ENCODE results near the gene LCLAT1. TPM values are rescaled to one million over a fixed set of nuclear protein-coding genes. Genes with fewer than 3 reads are reported as not detected.

LCLAT1 gene
- total RNA-seq, 1 experiment from 2014 or later, result 32.9 TPM

DNA sequence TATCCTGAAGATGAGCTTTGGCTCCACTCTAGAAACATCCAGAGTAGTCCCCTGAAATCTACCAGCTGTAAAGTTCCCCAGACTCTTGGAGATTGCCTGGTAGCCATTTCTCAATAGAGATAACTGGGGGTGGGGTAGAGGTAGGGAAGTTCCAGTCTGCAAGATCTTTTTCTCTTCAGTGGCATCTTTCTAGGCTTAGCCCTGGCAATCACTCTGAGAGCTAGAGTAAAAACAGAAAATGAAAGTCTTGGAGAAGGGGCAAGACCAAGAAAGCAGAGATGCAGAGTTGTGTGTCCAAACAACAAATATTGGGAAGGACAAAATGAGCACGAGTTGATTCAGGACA, 41.8 kb upstream of the LCLAT1 start:
- no peak overlapping the region for H3K4ac ChIP-seq (ENCODE audit: low read depth, low read length)
- no peaks in the 10 kb centered on the region for H4K20me1 ChIP-seq (ENCODE audit: control insufficient read depth, insufficient read depth, insufficient read length)
- H3K79me1 ChIP-seq (ENCODE audit: insufficient read depth, low read depth, low read length, poor library complexity, severe bottlenecking), result no peaks in the 10 kb centered on the region
- H3K27ac ChIP-seq (ENCODE audit: insufficient read length, low read depth, low read length), result no peak overlapping the region
- DNase-seq, result no peak
- H2AK5ac ChIP-seq (ENCODE audit: insufficient read length, low read length), result no peak overlapping the region
- peaks cover 0 to 9% (median 5%) of the 10 kb centered on the region in 3 experiments; a peak in 3 of 7 replicates for H3K36me3 Mint-ChIP-seq (ENCODE audit: insufficient read depth in 1 of 3, low read depth in 3 of 3)
- H4K91ac ChIP-seq (ENCODE audit: insufficient read length, low read depth, low read length), result no peak overlapping the region
- no peak overlapping the region for H4K5ac ChIP-seq (ENCODE audit: insufficient read length, low read depth, low read length)
- H3K9ac ChIP-seq (ENCODE audit: extremely low read depth, insufficient read length, low read length), result no peak overlapping the region
- no peak overlapping the region for H3K56ac ChIP-seq (ENCODE audit: insufficient read length, low read depth, low read length)
- no peak overlapping the region; a peak in 1 of 7 replicates for H3K27ac Mint-ChIP-seq
- H3K4me2 ChIP-seq (ENCODE audit: insufficient read depth, insufficient read length, low read length), result no peak overlapping the region
- no peak overlapping the region for H3K18ac ChIP-seq (ENCODE audit: insufficient read length, low read depth, low read length)
- H3K14ac ChIP-seq (ENCODE audit: insufficient read depth, low read length), result no peak overlapping the region
- peaks cover 40 to 52% of the 10 kb centered on the region in 2 experiments for H3K4me1 Mint-ChIP-seq
- H2BK15ac ChIP-seq (ENCODE audit: low read depth, low read length), result no peak overlapping the region
- H2BK120ac ChIP-seq (ENCODE audit: low read depth, low read length, poor library complexity, severe bottlenecking), result no peak overlapping the region
- no peak overlapping the region for H3T11ph ChIP-seq (ENCODE audit: low read length)
- H3K27me3 ChIP-seq (ENCODE audit: insufficient read depth, low read length), result peaks cover 4% of the 10 kb centered on the region; the same call in 1 of the 2 replicates
- TF ChIP-seq, protein P1, sequence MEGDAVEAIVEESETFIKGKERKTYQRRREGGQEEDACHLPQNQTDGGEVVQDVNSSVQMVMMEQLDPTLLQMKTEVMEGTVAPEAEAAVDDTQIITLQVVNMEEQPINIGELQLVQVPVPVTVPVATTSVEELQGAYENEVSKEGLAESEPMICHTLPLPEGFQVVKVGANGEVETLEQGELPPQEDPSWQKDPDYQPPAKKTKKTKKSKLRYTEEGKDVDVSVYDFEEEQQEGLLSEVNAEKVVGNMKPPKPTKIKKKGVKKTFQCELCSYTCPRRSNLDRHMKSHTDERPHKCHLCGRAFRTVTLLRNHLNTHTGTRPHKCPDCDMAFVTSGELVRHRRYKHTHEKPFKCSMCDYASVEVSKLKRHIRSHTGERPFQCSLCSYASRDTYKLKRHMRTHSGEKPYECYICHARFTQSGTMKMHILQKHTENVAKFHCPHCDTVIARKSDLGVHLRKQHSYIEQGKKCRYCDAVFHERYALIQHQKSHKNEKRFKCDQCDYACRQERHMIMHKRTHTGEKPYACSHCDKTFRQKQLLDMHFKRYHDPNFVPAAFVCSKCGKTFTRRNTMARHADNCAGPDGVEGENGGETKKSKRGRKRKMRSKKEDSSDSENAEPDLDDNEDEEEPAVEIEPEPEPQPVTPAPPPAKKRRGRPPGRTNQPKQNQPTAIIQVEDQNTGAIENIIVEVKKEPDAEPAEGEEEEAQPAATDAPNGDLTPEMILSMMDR (conservative IDR thresholded peaks at IDR 0.05), result no peak
- no peak overlapping the region for H2BK5ac ChIP-seq (ENCODE audit: insufficient read length, low read length)
- H3K4me1 ChIP-seq (ENCODE audit: insufficient read depth, low read length), result peaks cover 11% of the 10 kb centered on the region
- no peaks in the 10 kb centered on the region for H3K23me2 ChIP-seq (ENCODE audit: insufficient read length, low read depth, low read length, poor library complexity, severe bottlenecking)
- H3K27me3 Mint-ChIP-seq (ENCODE audit: low read depth), result peaks cover 46% of the 10 kb centered on the region
- H3K23ac ChIP-seq (ENCODE audit: insufficient read length, low read depth, low read length), result no peak overlapping the region
- no peak overlapping the region for H3K4me3 Mint-ChIP-seq
- no peaks in the 10 kb centered on the region for H3K79me2 ChIP-seq (ENCODE audit: insufficient read depth, low read length)
- H3K9me3 Mint-ChIP-seq, result no peaks in the 10 kb centered on the region; a peak in 2 of 5 replicates
- no peak overlapping the region for H2BK12ac ChIP-seq (ENCODE audit: insufficient read length, low read depth, low read length)
- H2AFZ ChIP-seq (ENCODE audit: low read length), result no peak overlapping the region
- WGBS (ENCODE audit: extremely low coverage, insufficient read length, low lambda C conversion rate), result no CpG with 5 or more reads among the region's 1 CpG
- H2BK20ac ChIP-seq (ENCODE audit: low read depth, low read length, poor library complexity, severe bottlenecking), result no peak overlapping the region
- no peaks in the 10 kb centered on the region for H3K9me3 ChIP-seq (ENCODE audit: control insufficient read depth, low read depth, low read length)
- H4K8ac ChIP-seq (replicated peaks; ENCODE audit: insufficient read length, low read depth, low read length), result no peak overlapping the region

Measured in H9 (cell line).